K562 (cell line): ENCODE results near the gene ZNF2. TPM values are rescaled to one million over a fixed set of nuclear protein-coding genes. Genes with fewer than 3 reads are reported as not detected.
A peak's percentile ranks its signal among the peaks of the same experiment; 100 is the strongest.

ENCODE experiments used
- ATF4 ChIP-seq: fragments of 450-650 bp; formaldehyde crosslinking; IDR thresholded peaks from 2 replicates; pipeline ENCODE4 v1.4.0; 2022; ENCODE audit warnings: mild to moderate bottlenecking, moderate library complexity
- HMGN3 ChIP-seq: IDR thresholded peaks from 2 replicates; pipeline ENCODE4 v1.6.1; 2011; ENCODE audit warnings: borderline replicate concordance, low read depth, mild to moderate bottlenecking, mixed read lengths, low read length; ENCODE audit not compliant: insufficient read length; ENCODE audit errors: extremely low read depth
- NCOR1 ChIP-seq: fragments of 450-650 bp; IDR thresholded peaks from 2 replicates; pipeline ENCODE4 v1.6.1; 2016; ENCODE audit warnings: mild to moderate bottlenecking, moderate library complexity
- NFE2L1 ChIP-seq: fragments of 450-650 bp; IDR thresholded peaks from 2 replicates; pipeline ENCODE4 v1.6.1; 2016; ENCODE audit warnings: missing genetic modification characterization, low read depth, mild to moderate bottlenecking, missing compliant biosample characterization, moderate library complexity, borderline replicate concordance
- NR2C2 ChIP-seq, 2 experiments: fragments of 200-800 bp in 1 of 2; sonication (Bioruptor generic) in 1 of 2; sonication (generic) in 1 of 2; formaldehyde crosslinking in 1 of 2; IDR thresholded peaks; 2 replicates each; pipeline versions ENCODE4 v1.6.1 to v1.8.0; 2016 to 2022; ENCODE audit warnings: mild to moderate bottlenecking in 1 of 2, missing compliant biosample characterization in 1 of 2, missing genetic modification characterization in 1 of 2, missing genetic modification reagents in 1 of 2
- NUFIP1 ChIP-seq: fragments of 450-650 bp; IDR thresholded peaks from 2 replicates; pipeline ENCODE4 v1.6.1; 2018; ENCODE audit not compliant: partially characterized antibody
- POLR2G ChIP-seq: fragments of 200-400 bp; formaldehyde crosslinking; IDR thresholded peaks from 2 replicates; pipeline ENCODE4 v1.6.1; 2017; ENCODE audit warnings: low read depth, mild to moderate bottlenecking, antibody characterized with exemption, low read length, moderate library complexity
- PTRF ChIP-seq: fragments of 450-650 bp; IDR thresholded peaks from 2 replicates; pipeline ENCODE4 v1.6.1; 2016; ENCODE audit warnings: mild to moderate bottlenecking, missing genetic modification characterization, missing compliant biosample characterization
- SMARCB1 ChIP-seq: IDR thresholded peaks from 2 replicates; pipeline ENCODE4 v1.6.1; 2011; ENCODE audit warnings: improper control_type of control experiment, low read depth; ENCODE audit not compliant: insufficient read length
- SOX6 ChIP-seq: fragments of 450-650 bp; IDR thresholded peaks from 2 replicates; pipeline ENCODE4 v1.6.1; 2014; ENCODE audit warnings: mild to moderate bottlenecking
- SRSF9 ChIP-seq: fragments of 200-400 bp; formaldehyde crosslinking; IDR thresholded peaks from 2 replicates; pipeline ENCODE4 v1.6.1; 2017; ENCODE audit warnings: low read depth, low read length, borderline replicate concordance
- USF2 ChIP-seq: sonication (generic); formaldehyde crosslinking; IDR thresholded peaks from 2 replicates; pipeline ENCODE4 v1.5.0; 2020; ENCODE audit warnings: missing genetic modification reagents
- ZNF24 ChIP-seq: fragments of 450-650 bp; IDR thresholded peaks from 2 replicates; pipeline ENCODE4 v1.6.1; 2016
- ZNF436 ChIP-seq: fragments of 250-450, 450-650 bp; sonication (Bioruptor Pico); formaldehyde crosslinking; IDR thresholded peaks from 2 replicates; pipeline ENCODE4 v1.7.0; 2020; ENCODE audit warnings: mild to moderate bottlenecking
- ZNF75A ChIP-seq: fragments of 450-650 bp; formaldehyde crosslinking; IDR thresholded peaks from 2 replicates; pipeline ENCODE4 v1.4.0; 2020; ENCODE audit warnings: mild to moderate bottlenecking
- ZNF780A ChIP-seq: fragments of 250-450 bp; sonication (Bioruptor Pico); IDR thresholded peaks from 2 replicates; pipeline ENCODE4 v1.5.0; 2021; ENCODE audit warnings: mild to moderate bottlenecking
- polyA plus RNA-seq, 8 experiments: library from polyadenylated mRNA; depleted of rRNA in 4 of 8; stranded (reverse) in 5 of 8; unstranded in 3 of 8; fragments of >200 nt; fragmentation: Nextera tagmentation in 2 of 8; fragmentation: Illumina TruSeq in 1 of 8; extraction: Ambion mirVana in 2 of 8; extraction: Trizol in 1 of 8; gene quantifications; 2 replicates each; pipeline versions ENCODE4 v1.2.1 to v1.2.3, GENCODE V29; 2011 to 2014; ENCODE audit warnings: inconsistent platforms in 1 of 8, missing spikeins in 1 of 8
- total RNA-seq, 7 experiments: library from RNA; depleted of rRNA in 6 of 7; stranded (reverse); fragments of >200 nt in 6 of 7; fragmentation: Illumina TruSeq in 2 of 7; extraction: Trizol in 2 of 7; gene quantifications; 2 replicates each; pipeline versions ENCODE4 v1.2.1 to v1.2.3, GENCODE V29; 2011 to 2021; ENCODE audit warnings: low replicate concordance in 1 of 7
- TF ChIP-seq, protein P1 (sequence below): fragments of 450-650 bp; IDR thresholded peaks from 2 replicates; pipeline ENCODE4 v1.6.1; 2018; ENCODE audit not compliant: partially characterized antibody

Gene ZNF2
- total and polyA plus RNA-seq, 9 of the 15 experiments (the other 6 are each of a cell fraction or from before 2014, with no cell fraction given), result 1.6 to 4.5 (median 3.4) TPM

- TF ChIP-seq ZNF75A (CRISPR knock-in tag) (no peak), NUFIP1 (no peak), ZNF436 (CRISPR knock-in tag) (no peak), SMARCB1 (no peak), POLR2G (peak; percentile 73), NFE2L1 (no peak), ZNF24 (no peak), SOX6 (0 out of 2 replicates have a peak, but pooled peaks have one; percentile 20), USF2 (CRISPR knock-in tag) (peak; percentile 37; the same call in 1 of the 2 replicates), NCOR1 (no peak), ATF4 (CRISPR knock-in tag) (no peak), SRSF9 (no peak), HMGN3 (peak; percentile 57), ZNF780A (no peak), NR2C2 (CRISPR knock-in tag; IDR thresholded peaks at IDR 0.05) (no peak), NR2C2 (tag; IDR thresholded peaks at IDR 0.05) (peak; percentile 36; the same call in 1 of the 2 replicates), PTRF (tag) (no peak)
- TF ChIP-seq, protein P1, sequence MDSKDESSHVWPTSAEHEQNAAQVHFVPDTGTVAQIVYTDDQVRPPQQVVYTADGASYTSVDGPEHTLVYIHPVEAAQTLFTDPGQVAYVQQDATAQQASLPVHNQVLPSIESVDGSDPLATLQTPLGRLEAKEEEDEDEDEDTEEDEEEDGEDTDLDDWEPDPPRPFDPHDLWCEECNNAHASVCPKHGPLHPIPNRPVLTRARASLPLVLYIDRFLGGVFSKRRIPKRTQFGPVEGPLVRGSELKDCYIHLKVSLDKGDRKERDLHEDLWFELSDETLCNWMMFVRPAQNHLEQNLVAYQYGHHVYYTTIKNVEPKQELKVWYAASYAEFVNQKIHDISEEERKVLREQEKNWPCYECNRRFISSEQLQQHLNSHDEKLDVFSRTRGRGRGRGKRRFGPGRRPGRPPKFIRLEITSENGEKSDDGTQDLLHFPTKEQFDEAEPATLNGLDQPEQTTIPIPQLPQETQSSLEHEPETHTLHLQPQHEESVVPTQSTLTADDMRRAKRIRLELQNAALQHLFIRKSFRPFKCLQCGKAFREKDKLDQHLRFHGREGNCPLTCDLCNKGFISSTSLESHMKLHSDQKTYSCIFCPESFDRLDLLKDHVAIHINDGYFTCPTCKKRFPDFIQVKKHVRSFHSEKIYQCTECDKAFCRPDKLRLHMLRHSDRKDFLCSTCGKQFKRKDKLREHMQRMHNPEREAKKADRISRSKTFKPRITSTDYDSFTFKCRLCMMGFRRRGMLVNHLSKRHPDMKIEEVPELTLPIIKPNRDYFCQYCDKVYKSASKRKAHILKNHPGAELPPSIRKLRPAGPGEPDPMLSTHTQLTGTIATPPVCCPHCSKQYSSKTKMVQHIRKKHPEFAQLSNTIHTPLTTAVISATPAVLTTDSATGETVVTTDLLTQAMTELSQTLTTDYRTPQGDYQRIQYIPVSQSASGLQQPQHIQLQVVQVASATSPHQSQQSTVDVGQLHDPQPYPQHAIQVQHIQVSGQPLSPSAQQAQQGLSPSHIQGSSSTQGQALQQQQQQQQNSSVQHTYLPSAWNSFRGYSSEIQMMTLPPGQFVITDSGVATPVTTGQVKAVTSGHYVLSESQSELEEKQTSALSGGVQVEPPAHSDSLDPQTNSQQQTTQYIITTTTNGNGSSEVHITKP, result peak; percentile 10
Measured at GRCh38 chr2:95207111-95207961, 41.7 kb downstream of the ZNF2 start, which contains the start of gene ZNF892 (continued).
